ENCODE results near the gene GABARAPL1. TPM values are rescaled to one million over a fixed set of nuclear protein-coding genes. Genes with fewer than 3 reads are reported as not detected.

GABARAPL1 gene
- total RNA-seq, 1 donor from 2014 or later: 44.2 TPM

GRCh38 chr12:10251669-10252068, 39.0 kb downstream of the GABARAPL1 start:
- no peak for DNase-seq (ENCODE audit: low read depth)
- H3K36me3 ChIP-seq (ENCODE audit: control insufficient read depth, insufficient read depth, low read length): no peaks in the 10 kb centered on the region
- TF ChIP-seq, protein P1, sequence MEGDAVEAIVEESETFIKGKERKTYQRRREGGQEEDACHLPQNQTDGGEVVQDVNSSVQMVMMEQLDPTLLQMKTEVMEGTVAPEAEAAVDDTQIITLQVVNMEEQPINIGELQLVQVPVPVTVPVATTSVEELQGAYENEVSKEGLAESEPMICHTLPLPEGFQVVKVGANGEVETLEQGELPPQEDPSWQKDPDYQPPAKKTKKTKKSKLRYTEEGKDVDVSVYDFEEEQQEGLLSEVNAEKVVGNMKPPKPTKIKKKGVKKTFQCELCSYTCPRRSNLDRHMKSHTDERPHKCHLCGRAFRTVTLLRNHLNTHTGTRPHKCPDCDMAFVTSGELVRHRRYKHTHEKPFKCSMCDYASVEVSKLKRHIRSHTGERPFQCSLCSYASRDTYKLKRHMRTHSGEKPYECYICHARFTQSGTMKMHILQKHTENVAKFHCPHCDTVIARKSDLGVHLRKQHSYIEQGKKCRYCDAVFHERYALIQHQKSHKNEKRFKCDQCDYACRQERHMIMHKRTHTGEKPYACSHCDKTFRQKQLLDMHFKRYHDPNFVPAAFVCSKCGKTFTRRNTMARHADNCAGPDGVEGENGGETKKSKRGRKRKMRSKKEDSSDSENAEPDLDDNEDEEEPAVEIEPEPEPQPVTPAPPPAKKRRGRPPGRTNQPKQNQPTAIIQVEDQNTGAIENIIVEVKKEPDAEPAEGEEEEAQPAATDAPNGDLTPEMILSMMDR (IDR thresholded peaks at IDR 0.05; ENCODE audit: insufficient read depth, low read length, poor library complexity, severe bottlenecking): no peak
- no peak overlapping the region for H3K4me3 ChIP-seq (ENCODE audit: low read depth, low read length)
- no peaks in the 10 kb centered on the region for H3K27me3 ChIP-seq (ENCODE audit: control insufficient read depth, insufficient read depth, low read length)

DNA sequence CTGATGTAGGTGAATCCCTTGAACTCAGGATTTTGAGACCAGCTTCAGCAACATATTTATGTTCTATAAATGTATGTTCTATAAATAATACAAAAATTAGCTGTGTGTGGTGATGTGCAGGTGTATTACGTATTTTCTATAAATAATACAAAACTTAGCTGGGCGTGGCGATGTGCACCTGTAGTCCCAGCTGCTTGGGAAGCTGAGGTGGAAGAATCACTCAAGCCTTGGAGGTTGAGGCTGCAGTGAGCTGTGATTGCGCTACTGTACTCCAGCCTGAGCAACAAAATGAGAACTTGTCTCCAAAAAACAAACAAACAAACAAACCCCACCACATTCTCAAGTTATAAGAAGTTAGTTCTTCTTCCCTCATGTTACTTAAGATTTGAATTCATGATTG, 39.5 kb downstream of the GABARAPL1 start:
- Histone ChIP-seq H3K36me3 (ENCODE audit: control insufficient read depth, insufficient read depth, low read length) (no peaks in the 10 kb centered on the region), H3K4me3 (ENCODE audit: low read depth, low read length) (no peak overlapping the region), H3K27me3 (ENCODE audit: control insufficient read depth, insufficient read depth, low read length) (no peaks in the 10 kb centered on the region)
- TF ChIP-seq, protein P1 (IDR thresholded peaks at IDR 0.05; ENCODE audit: insufficient read depth, low read length, poor library complexity, severe bottlenecking): no peak
- no peak for DNase-seq (ENCODE audit: low read depth)

DNA sequence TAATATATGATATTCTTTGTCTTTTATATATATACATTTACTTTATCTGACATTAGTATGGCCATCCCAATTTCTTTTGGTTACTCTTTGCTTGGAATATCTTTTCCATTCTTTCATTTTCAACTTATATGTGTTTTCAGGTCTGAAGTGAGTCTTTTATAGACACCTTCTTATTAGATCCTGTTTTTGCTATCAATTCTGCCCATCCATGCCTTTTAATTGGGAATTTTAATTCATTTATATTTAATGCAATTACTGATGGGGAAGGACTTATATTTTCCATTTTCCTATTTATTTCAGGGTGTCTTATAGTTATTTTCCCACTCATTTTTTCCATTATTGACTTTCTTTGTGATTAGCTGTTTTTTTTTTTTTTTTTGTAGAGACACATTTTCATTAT, 43.4 kb downstream of the GABARAPL1 start:
- no peak for DNase-seq (ENCODE audit: low read depth)
- TF ChIP-seq, protein P1 (IDR thresholded peaks at IDR 0.05; ENCODE audit: insufficient read depth, low read length, poor library complexity, severe bottlenecking): no peak
- no peaks in the 10 kb centered on the region for H3K36me3 ChIP-seq (ENCODE audit: control insufficient read depth, insufficient read depth, low read length)
- H3K27me3 ChIP-seq (ENCODE audit: control insufficient read depth, insufficient read depth, low read length): no peaks in the 10 kb centered on the region
- no peak overlapping the region for H3K4me3 ChIP-seq (ENCODE audit: low read depth, low read length)

GRCh38 chr12:10260927-10261326, 48.2 kb downstream of the GABARAPL1 start:
- no peaks in the 10 kb centered on the region for H3K36me3 ChIP-seq (ENCODE audit: control insufficient read depth, insufficient read depth, low read length)
- no peak for DNase-seq (ENCODE audit: low read depth)
- TF ChIP-seq, protein P1 (IDR thresholded peaks at IDR 0.05; ENCODE audit: insufficient read depth, low read length, poor library complexity, severe bottlenecking): no peak
- no peaks in the 10 kb centered on the region for H3K27me3 ChIP-seq (ENCODE audit: control insufficient read depth, insufficient read depth, low read length)
- no peak overlapping the region for H3K4me3 ChIP-seq (ENCODE audit: low read depth, low read length)

DNA sequence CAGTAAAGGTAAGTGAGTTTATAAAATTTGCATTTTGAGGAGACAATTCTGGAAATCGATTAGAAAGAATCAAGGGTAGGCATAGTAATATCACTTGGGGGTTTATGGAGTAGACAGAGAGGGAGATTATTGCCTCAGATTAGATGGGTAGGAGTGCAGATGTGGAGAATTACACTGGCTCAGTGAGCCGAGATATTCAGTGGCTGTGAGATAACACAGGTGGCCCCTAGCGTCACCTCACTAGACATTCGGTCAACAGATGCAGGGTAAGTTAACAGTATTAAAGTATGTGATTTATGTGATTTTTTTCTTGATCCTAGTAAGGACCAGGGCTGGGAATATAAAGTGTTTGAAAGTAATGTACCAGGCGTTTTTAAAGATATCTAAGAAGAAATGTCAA, 55.4 kb downstream of the GABARAPL1 start:
- H3K4me3 ChIP-seq (ENCODE audit: low read depth, low read length): no peak overlapping the region
- no peaks in the 10 kb centered on the region for H3K27me3 ChIP-seq (ENCODE audit: control insufficient read depth, insufficient read depth, low read length)
- DNase-seq (ENCODE audit: low read depth): no peak
- H3K36me3 ChIP-seq (ENCODE audit: control insufficient read depth, insufficient read depth, low read length): no peaks in the 10 kb centered on the region
- TF ChIP-seq, protein P1 (IDR thresholded peaks at IDR 0.05; ENCODE audit: insufficient read depth, low read length, poor library complexity, severe bottlenecking): no peak

DNA sequence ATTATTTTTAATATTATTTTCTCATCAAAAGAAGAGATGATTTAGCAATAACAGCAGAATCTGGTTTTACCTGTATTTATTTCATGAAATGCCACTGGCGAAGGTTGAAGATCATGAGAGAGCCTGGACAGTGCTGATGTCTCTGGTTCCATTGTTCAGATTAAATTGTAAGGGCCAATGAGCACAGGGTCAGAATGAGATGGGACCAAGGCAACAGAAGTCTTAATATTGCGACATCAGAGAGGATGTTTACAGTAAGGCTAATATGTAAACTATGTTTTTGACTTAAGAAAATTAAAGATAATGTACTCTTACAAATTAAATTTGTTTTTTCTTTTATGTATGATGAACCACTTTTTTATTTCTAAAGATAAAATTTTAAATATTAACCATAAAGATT, 59.8 kb downstream of the GABARAPL1 start:
- TF ChIP-seq, protein P1 (IDR thresholded peaks at IDR 0.05; ENCODE audit: insufficient read depth, low read length, poor library complexity, severe bottlenecking): no peak
- H3K27me3 ChIP-seq (ENCODE audit: control insufficient read depth, insufficient read depth, low read length): no peaks in the 10 kb centered on the region
- H3K36me3 ChIP-seq (ENCODE audit: control insufficient read depth, insufficient read depth, low read length): no peaks in the 10 kb centered on the region
- no peak for DNase-seq (ENCODE audit: low read depth)
- H3K4me3 ChIP-seq (ENCODE audit: low read depth, low read length): no peak overlapping the region
